ENCODE results near the gene CES5A. TPM values are rescaled to one million over a fixed set of nuclear protein-coding genes. Genes with fewer than 3 reads are reported as not detected.
"Not testable (repeated sequence)": the region's sequence is repeated elsewhere in the genome, so short reads cannot be mapped to it uniquely, and the experiment has no call there.

CES5A gene, protein sequence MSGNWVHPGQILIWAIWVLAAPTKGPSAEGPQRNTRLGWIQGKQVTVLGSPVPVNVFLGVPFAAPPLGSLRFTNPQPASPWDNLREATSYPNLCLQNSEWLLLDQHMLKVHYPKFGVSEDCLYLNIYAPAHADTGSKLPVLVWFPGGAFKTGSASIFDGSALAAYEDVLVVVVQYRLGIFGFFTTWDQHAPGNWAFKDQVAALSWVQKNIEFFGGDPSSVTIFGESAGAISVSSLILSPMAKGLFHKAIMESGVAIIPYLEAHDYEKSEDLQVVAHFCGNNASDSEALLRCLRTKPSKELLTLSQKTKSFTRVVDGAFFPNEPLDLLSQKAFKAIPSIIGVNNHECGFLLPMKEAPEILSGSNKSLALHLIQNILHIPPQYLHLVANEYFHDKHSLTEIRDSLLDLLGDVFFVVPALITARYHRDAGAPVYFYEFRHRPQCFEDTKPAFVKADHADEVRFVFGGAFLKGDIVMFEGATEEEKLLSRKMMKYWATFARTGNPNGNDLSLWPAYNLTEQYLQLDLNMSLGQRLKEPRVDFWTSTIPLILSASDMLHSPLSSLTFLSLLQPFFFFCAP
- total RNA-seq (under 1 TPM; 0.11 to 0.30 TPM), polyA plus RNA-seq (ENCODE audit: insufficient read length in 2 of 2) (under 1 TPM; 0.52 to 0.95 TPM)
- long read RNA-seq, donor 1: 0 reads
- long read RNA-seq, donor 2: 0 reads
- long read RNA-seq, donor 3: 0 reads
- long read RNA-seq, donor 4: 0 reads

DNA sequence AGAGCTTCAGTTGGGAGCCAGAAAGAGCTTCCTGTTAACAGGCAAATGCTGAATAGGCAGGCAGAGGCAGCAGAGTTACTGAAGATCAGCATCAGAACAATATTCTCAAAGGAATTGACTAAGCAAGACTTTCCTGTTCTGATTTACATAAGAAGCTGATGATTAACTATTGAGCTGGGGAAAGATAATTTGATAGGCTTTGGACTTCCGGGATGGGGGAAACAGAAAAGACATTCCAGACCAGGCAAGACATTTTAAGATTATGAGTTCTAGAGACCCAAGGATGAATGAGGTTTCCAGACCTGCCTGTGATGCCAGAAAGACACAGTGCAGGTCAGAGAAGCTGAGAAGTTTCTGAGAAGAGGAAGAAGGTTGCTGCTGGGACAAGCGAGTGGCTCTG, at the start of gene CES5A:
CES5A (minus strand) TSS at position 101 of the 400 bp plus-strand sequence. CDS start 152 bp downstream, outside the sequence.
- Histone ChIP-seq H3K9me3 (ENCODE audit: control insufficient read depth, insufficient read depth, low read length) (no peaks in the 10 kb centered on the region), H3K4me1 (ENCODE audit: control insufficient read depth, insufficient read depth, low read length) (no peaks in the 10 kb centered on the region), H3K27ac (ENCODE audit: low read depth, low read length) (no peak within 1 kb of the TSS), H3K36me3 (ENCODE audit: control insufficient read depth, insufficient read depth, low read length) (no peaks in the 10 kb centered on the region), H3K4me3 (ENCODE audit: low read depth, low read length) (no peak within 1 kb of the TSS), H3K27me3 (ENCODE audit: control insufficient read depth, insufficient read depth, low read length) (no peaks in the 10 kb centered on the region)
- DNase-seq (ENCODE audit: low read depth in 4 of 6, low spot score in 6 of 6): no peak
- WGBS (ENCODE audit: insufficient coverage): 100% methylated on average over 2 of the region's 2 CpGs

DNA sequence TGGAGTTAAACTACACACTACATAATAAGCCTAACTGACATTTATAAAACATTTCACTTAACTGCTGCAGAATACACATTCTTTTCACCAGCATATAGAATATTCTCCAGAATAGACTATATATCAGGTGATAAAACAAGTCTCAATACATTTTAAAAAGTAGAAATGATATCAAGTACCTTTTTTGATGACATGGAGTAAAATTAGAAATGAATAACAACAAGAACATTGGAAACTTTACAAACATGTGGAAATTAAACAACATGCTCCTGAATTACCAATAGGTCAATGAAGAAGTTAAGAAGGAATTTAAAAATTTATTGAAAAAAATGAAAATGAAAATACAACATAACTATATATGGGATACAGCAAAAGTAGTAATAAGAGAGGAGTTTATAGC, 47.5 kb upstream of the CES5A start:
- Histone ChIP-seq H3K9me3 (ENCODE audit: control insufficient read depth, insufficient read depth, low read length) (no peaks in the 10 kb centered on the region), H3K27ac (ENCODE audit: low read depth, low read length) (no peak overlapping the region), H3K4me3 (ENCODE audit: low read depth, low read length) (no peak overlapping the region), H3K36me3 (ENCODE audit: control insufficient read depth, insufficient read depth, low read length) (no peaks in the 10 kb centered on the region), H3K27me3 (ENCODE audit: control insufficient read depth, insufficient read depth, low read length) (no peaks in the 10 kb centered on the region), H3K4me1 (ENCODE audit: control insufficient read depth, insufficient read depth, low read length) (no peaks in the 10 kb centered on the region)
- no peak for DNase-seq (ENCODE audit: low read depth in 4 of 6, low spot score in 6 of 6)

DNA sequence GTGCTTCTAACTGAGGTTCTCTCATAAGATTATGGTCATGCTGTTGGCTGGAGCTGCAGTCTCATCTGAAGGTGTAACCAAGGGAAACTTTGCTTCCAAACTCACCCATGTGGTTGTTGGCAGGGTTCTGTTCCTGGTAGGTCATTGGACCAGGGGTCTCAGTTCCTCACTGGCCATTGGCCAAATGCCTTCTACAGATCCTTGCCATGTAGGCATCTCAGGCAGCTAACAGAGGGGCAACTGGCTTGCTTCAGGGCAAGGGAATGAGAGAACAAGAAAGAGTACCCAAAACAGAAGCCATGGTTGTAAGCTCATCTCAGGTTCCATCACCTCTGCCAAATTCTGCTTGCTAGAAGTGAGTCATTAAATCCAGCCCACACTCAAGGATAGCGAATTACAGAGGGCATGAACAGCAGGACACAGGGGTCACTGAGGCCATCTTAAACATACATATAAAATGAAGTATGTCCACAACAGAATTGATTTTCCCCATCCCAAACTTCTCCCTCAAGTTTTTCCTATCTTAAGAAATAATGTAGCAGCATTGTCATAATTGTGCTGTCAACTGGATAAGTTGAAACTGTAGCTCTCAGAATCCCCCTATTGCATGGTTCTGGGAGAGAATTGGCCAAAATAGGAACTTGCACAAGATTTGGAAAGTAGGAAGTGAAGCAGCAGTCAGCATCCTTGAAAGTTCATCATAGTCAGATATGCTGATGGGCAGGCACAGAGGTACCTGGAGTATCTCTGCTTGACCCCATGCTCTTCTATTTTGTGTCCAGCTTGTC, 42.4 kb upstream of the CES5A start:
- DNase-seq (ENCODE audit: low read depth in 4 of 6, low spot score in 6 of 6): no peak
- H3K27me3 ChIP-seq (ENCODE audit: control insufficient read depth, insufficient read depth, low read length): no peaks in the 10 kb centered on the region
- no peaks in the 10 kb centered on the region for H3K36me3 ChIP-seq (ENCODE audit: control insufficient read depth, insufficient read depth, low read length)
- H3K4me3 ChIP-seq (ENCODE audit: low read depth, low read length): no peak overlapping the region
- 100% methylated on average over 1 of the region's 1 CpG for WGBS (ENCODE audit: insufficient coverage)
- H3K9me3 ChIP-seq (ENCODE audit: control insufficient read depth, insufficient read depth, low read length): no peaks in the 10 kb centered on the region
- peaks cover 19% of the 10 kb centered on the region for H3K4me1 ChIP-seq (ENCODE audit: control insufficient read depth, insufficient read depth, low read length)
- H3K27ac ChIP-seq (ENCODE audit: low read depth, low read length): no peak overlapping the region

DNA sequence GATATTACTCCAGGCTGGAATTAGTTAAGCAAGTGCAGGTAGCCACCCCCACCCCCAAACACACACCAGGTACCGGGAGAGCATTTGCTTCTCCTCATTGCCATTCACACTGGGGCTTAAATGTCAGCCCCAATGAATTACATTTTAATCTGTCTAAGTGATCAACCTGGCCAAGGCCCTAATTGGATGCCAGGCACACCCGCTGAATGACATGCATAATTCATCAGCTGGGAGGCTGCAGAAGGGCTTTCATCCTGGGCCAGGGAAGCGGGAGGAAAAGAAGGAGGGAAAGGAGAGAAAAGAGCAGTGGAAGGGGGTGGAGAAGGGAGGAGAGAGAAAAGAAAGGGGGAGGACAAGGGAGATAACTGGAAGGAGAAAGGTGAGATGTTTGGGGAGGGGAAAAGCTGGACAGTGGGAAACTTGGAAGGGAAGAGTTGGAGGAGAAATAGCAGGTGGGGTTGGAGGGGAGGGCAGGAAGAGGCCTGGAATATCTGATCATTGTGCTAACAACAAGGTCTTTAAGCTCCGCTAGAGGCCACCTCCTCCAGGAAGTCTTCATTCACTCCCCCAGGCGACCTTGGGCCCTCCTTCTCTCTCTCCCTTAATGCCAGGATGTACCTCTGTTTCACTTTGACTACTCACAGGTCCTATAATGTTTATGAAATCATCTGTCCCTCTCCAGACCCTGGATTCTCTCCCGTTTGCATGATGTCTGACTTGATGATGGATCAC, 40.1 kb upstream of the CES5A start:
- WGBS (ENCODE audit: insufficient coverage): 34% methylated on average over 5 of the region's 6 CpGs
- no peak overlapping the region for H3K4me3 ChIP-seq (ENCODE audit: low read depth, low read length)
- no peak overlapping the region for H3K27ac ChIP-seq (ENCODE audit: low read depth, low read length)
- peaks cover 29% of the 10 kb centered on the region for H3K4me1 ChIP-seq (ENCODE audit: control insufficient read depth, insufficient read depth, low read length)
- H3K36me3 ChIP-seq (ENCODE audit: control insufficient read depth, insufficient read depth, low read length): no peaks in the 10 kb centered on the region
- peak in 2 of 6 donors; percentile 85 to 90 for DNase-seq (ENCODE audit: low read depth in 4 of 6, low spot score in 6 of 6)
- H3K27me3 ChIP-seq (ENCODE audit: control insufficient read depth, insufficient read depth, low read length): no peaks in the 10 kb centered on the region
- H3K9me3 ChIP-seq (ENCODE audit: control insufficient read depth, insufficient read depth, low read length): no peaks in the 10 kb centered on the region

DNA sequence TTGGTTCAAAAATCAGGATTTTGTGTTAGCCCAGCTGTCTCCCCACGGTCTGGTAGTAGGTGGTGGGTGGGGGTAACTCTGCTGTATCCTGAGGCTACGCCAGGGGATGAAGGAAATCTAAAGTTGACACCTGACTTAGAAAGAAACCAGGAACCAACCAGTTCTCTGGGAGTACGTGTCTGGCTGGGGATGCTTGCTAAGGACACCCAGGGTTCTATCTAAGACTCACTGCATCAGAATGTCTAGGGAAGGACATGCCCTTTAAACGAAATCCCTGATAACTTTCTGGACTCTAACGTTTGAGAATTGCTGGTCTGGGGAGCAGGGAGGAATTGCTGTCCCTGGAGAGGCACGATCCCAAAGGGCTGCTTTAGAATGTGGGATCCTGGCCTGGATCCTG, 39.2 kb upstream of the CES5A start:
- Histone ChIP-seq H3K4me1 (ENCODE audit: control insufficient read depth, insufficient read depth, low read length) (peaks cover 29% of the 10 kb centered on the region), H3K27ac (ENCODE audit: low read depth, low read length) (no peak overlapping the region)

DNA sequence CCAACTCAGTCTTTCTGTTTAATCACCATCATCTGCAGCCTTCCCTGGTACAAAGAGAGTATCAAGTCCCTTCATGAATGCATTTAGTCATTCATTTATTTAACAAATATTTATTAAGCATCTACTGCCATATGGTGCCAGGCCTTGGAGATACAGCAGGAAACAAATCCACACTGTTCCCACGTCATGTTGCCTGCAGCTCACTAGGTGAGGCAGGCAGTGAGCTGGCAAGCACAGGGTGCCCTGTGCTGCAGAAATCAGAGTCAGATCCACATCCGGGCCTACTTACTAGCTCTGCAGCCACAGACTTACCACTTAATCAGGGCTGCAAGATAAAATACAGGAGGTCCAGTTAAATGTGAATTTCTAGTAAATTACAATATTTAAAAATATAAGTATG, 38.5 kb upstream of the CES5A start:
- 50% methylated on average over 1 of the region's 2 CpGs for WGBS (ENCODE audit: insufficient coverage)
- Histone ChIP-seq H3K27me3 (ENCODE audit: control insufficient read depth, insufficient read depth, low read length) (no peaks in the 10 kb centered on the region), H3K4me1 (ENCODE audit: control insufficient read depth, insufficient read depth, low read length) (peaks cover 29% of the 10 kb centered on the region), H3K27ac (ENCODE audit: low read depth, low read length) (no peak overlapping the region), H3K9me3 (ENCODE audit: control insufficient read depth, insufficient read depth, low read length) (no peaks in the 10 kb centered on the region), H3K4me3 (ENCODE audit: low read depth, low read length) (no peak overlapping the region), H3K36me3 (ENCODE audit: control insufficient read depth, insufficient read depth, low read length) (no peaks in the 10 kb centered on the region)
- peak in 2 of 6 donors; percentile 55 to 57 for DNase-seq (ENCODE audit: low read depth in 4 of 6, low spot score in 6 of 6)

More for the DNA sequence above, 39.2 kb upstream of the CES5A start:
- no peak for DNase-seq (ENCODE audit: low read depth in 4 of 6, low spot score in 6 of 6)
- WGBS (ENCODE audit: insufficient coverage): 61% methylated on average over 5 of the region's 6 CpGs
- Histone ChIP-seq H3K27me3 (ENCODE audit: control insufficient read depth, insufficient read depth, low read length) (no peaks in the 10 kb centered on the region), H3K36me3 (ENCODE audit: control insufficient read depth, insufficient read depth, low read length) (no peaks in the 10 kb centered on the region), H3K9me3 (ENCODE audit: control insufficient read depth, insufficient read depth, low read length) (no peaks in the 10 kb centered on the region), H3K4me3 (ENCODE audit: low read depth, low read length) (no peak overlapping the region)

DNA sequence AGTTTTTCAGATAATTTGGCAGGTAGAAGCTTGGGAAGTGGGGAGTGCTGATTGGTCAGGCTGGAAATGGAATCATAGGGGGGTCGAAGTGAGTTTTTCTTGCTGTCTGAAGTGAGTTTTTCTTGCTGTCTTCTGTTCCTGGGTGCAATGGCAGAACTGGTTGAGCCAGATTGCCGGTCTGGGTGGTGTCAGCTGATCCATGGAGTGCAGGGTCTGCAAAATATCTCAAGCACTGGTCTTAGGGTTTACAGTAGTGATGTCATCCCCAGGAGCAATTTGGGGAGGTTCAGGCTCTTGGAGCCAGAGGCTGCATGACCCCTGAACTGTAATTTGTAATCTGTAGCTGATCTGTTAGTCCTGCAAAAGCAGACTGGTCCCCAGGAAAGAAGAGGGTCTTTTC, 37.9 kb upstream of the CES5A start:
- H3K27ac ChIP-seq (ENCODE audit: low read depth, low read length); DNase-seq (ENCODE audit: low read depth in 4 of 6, low spot score in 6 of 6); H3K27me3 ChIP-seq (ENCODE audit: control insufficient read depth, insufficient read depth, low read length); H3K36me3 ChIP-seq (ENCODE audit: control insufficient read depth, insufficient read depth, low read length); H3K4me3 ChIP-seq (ENCODE audit: low read depth, low read length); H3K9me3 ChIP-seq (ENCODE audit: control insufficient read depth, insufficient read depth, low read length): not testable (repeated sequence)
- 67% methylated on average over 2 of the region's 2 CpGs for WGBS (ENCODE audit: insufficient coverage)
- peaks cover 29% of the 10 kb centered on the region for H3K4me1 ChIP-seq (ENCODE audit: control insufficient read depth, insufficient read depth, low read length)

DNA sequence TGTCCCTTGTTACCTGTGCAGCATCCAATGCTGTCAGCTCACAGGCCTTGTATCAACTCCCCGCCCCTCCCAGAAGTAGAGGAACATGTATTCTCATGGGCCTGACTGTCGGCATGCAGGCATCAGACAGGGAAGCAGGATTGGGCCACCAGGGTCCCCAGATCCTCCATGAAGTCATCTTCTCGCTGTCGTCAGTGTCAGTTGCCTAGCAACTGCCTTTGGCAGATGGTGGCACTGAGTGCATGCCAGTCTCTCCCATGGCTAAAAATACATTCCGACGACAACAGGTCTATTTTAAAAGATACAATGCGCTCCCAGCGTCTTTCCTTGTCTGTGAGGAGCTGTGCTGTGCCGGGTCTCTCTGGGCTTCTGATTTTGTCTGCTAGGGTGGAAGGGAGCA, 36.8 kb upstream of the CES5A start:
- WGBS (ENCODE audit: insufficient coverage): 35% methylated on average over 9 of the region's 9 CpGs
- Histone ChIP-seq H3K4me3 (ENCODE audit: low read depth, low read length) (no peak overlapping the region), H3K4me1 (ENCODE audit: control insufficient read depth, insufficient read depth, low read length) (peaks cover 29% of the 10 kb centered on the region), H3K27me3 (ENCODE audit: control insufficient read depth, insufficient read depth, low read length) (no peaks in the 10 kb centered on the region), H3K27ac (ENCODE audit: low read depth, low read length) (no peak overlapping the region), H3K36me3 (ENCODE audit: control insufficient read depth, insufficient read depth, low read length) (no peaks in the 10 kb centered on the region), H3K9me3 (ENCODE audit: control insufficient read depth, insufficient read depth, low read length) (no peaks in the 10 kb centered on the region)
- peak in 5 of 6 donors; percentile 59 to 96 (median 72) for DNase-seq (ENCODE audit: low read depth in 4 of 6, low spot score in 6 of 6)

DNA sequence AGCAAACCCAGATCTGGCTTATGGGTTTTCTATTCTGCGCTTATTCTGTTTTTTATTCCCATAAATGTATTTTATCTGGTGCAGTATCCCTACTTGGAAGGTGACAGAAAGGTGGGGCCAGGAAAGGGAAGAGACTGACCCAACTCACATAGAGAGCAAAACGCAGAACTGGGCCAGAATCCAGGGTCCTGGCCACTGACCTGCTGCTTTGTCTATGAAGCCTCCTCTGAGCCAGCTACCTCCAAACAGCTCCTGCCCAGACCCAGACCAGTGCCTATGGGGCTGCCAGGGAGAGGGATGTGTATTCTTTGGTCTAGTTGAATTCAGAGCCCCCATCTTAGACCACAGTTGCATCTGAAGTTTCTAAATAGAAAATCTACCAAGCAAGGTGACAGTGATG, 36.4 kb upstream of the CES5A start:
- H3K9me3 ChIP-seq (ENCODE audit: control insufficient read depth, insufficient read depth, low read length): no peaks in the 10 kb centered on the region
- no peak overlapping the region for H3K4me3 ChIP-seq (ENCODE audit: low read depth, low read length)
- no peak overlapping the region for H3K27ac ChIP-seq (ENCODE audit: low read depth, low read length)
- peaks cover 29% of the 10 kb centered on the region for H3K4me1 ChIP-seq (ENCODE audit: control insufficient read depth, insufficient read depth, low read length)
- no peaks in the 10 kb centered on the region for H3K27me3 ChIP-seq (ENCODE audit: control insufficient read depth, insufficient read depth, low read length)
- DNase-seq (ENCODE audit: low read depth in 4 of 6, low spot score in 6 of 6): no peak
- 70% methylated on average over 1 of the region's 2 CpGs for WGBS (ENCODE audit: insufficient coverage)
- H3K36me3 ChIP-seq (ENCODE audit: control insufficient read depth, insufficient read depth, low read length): no peaks in the 10 kb centered on the region

All from spinal cord (tissue), 10 donors.